ENCODE measurements around the gene CES2. TPM values are rescaled to one million over a fixed set of nuclear protein-coding genes. Genes with fewer than 3 reads are reported as not detected.

Gene CES2
- total RNA-seq, 1 experiment from 2014 or later = 35.4 TPM

DNA sequence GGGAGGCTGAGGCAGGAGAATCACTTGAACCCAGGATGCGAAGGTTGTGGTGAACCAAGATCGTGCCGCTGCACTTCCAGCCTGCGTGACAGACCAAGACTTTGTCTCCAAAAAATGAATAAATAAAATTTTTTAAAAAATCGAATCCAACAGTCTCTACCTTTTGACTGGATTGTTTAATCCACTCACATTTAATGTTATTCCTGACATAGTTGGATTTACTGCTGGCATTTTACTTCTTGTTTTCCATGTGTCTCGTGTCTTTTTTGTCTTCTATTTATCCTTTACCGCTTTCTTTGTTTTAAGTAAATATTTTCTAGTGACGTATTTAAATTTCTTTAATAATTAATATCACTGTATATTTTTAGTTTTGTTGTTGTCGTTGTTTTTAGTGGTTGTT, 47.7 kb downstream of the CES2 start:
- intact Hi-C loops (cut with micrococcal nuclease) = no loop called here
- Histone ChIP-seq H3K79me2 (ENCODE audit: insufficient read depth, low read length) (no peaks in the 10 kb centered on the region), H3K9me3 (ENCODE audit: control insufficient read depth in 1 of 2, insufficient read depth in 1 of 2, low read depth in 1 of 2, low read length in 2 of 2) (no peaks in the 10 kb centered on the region), H3K27ac (ENCODE audit: low read depth, low read length) (no peak overlapping the region), H3K27me3 (ENCODE audit: insufficient read depth, low read length) (no peaks in the 10 kb centered on the region), H3K36me3 (ENCODE audit: control insufficient read depth in 1 of 2, insufficient read depth in 2 of 2, low read length in 2 of 2) (no peaks in the 10 kb centered on the region), H3K9me2 (ENCODE audit: insufficient read depth) (no peaks in the 10 kb centered on the region), H3K4me2 (ENCODE audit: low read length) (no peak overlapping the region), H3K4me3 (replicated peaks in 1 of 2; ENCODE audit: low read depth in 1 of 2, low read length in 2 of 2) (no peak overlapping the region), H4K20me1 (ENCODE audit: insufficient read depth) (no peaks in the 10 kb centered on the region), H2AFZ (ENCODE audit: low read depth, low read length, poor library complexity, severe bottlenecking) (no peak overlapping the region), H3K9ac (ENCODE audit: low read length) (no peak overlapping the region), H3K4me1 (ENCODE audit: control insufficient read depth in 1 of 2, insufficient read depth in 2 of 2, low read length in 2 of 2) (peaks cover 6 to 16% of the 10 kb centered on the region in 2 experiments; a peak in 3 of 4 replicates)
- BruUV-seq (replicated peaks) = no TSS peak
- TF ChIP-seq SIN3A (IDR thresholded peaks at IDR 0.05; ENCODE audit: low read depth) = no peak
- TF ChIP-seq CEBPB (IDR thresholded peaks at IDR 0.05; ENCODE audit: low read depth) = no peak
- TF ChIP-seq FOSL1 (IDR thresholded peaks at IDR 0.05; ENCODE audit: low read depth) = no peak
- TF ChIP-seq, protein P1, sequence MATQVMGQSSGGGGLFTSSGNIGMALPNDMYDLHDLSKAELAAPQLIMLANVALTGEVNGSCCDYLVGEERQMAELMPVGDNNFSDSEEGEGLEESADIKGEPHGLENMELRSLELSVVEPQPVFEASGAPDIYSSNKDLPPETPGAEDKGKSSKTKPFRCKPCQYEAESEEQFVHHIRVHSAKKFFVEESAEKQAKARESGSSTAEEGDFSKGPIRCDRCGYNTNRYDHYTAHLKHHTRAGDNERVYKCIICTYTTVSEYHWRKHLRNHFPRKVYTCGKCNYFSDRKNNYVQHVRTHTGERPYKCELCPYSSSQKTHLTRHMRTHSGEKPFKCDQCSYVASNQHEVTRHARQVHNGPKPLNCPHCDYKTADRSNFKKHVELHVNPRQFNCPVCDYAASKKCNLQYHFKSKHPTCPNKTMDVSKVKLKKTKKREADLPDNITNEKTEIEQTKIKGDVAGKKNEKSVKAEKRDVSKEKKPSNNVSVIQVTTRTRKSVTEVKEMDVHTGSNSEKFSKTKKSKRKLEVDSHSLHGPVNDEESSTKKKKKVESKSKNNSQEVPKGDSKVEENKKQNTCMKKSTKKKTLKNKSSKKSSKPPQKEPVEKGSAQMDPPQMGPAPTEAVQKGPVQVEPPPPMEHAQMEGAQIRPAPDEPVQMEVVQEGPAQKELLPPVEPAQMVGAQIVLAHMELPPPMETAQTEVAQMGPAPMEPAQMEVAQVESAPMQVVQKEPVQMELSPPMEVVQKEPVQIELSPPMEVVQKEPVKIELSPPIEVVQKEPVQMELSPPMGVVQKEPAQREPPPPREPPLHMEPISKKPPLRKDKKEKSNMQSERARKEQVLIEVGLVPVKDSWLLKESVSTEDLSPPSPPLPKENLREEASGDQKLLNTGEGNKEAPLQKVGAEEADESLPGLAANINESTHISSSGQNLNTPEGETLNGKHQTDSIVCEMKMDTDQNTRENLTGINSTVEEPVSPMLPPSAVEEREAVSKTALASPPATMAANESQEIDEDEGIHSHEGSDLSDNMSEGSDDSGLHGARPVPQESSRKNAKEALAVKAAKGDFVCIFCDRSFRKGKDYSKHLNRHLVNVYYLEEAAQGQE (IDR thresholded peaks at IDR 0.05; ENCODE audit: low read depth) = no peak
- TF ChIP-seq EZH2 (IDR thresholded peaks at IDR 0.05) = no peak
- no peak for TF ChIP-seq CBX3 (IDR thresholded peaks at IDR 0.05; ENCODE audit: low read depth)
- TF ChIP-seq, protein P2, sequence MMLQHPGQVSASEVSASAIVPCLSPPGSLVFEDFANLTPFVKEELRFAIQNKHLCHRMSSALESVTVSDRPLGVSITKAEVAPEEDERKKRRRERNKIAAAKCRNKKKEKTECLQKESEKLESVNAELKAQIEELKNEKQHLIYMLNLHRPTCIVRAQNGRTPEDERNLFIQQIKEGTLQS (IDR thresholded peaks at IDR 0.05) = no peak
- TF ChIP-seq ELF1 (IDR thresholded peaks at IDR 0.05; ENCODE audit: borderline replicate concordance, low read depth) = no peak
- no peak for TF ChIP-seq SP1 (IDR thresholded peaks at IDR 0.05; ENCODE audit: low read depth)
- TF ChIP-seq POLR2A (IDR thresholded peaks at IDR 0.05; ENCODE audit: borderline replicate concordance, extremely low read depth, insufficient read depth, insufficient read length) = no peak
- TF ChIP-seq POLR2AphosphoS5 (IDR thresholded peaks at IDR 0.05; ENCODE audit: low read depth, low read length) = no peak
- no peak for TF ChIP-seq EGR1 (IDR thresholded peaks at IDR 0.05; ENCODE audit: low read depth)
- no peak for TF ChIP-seq TCF7L2 (IDR thresholded peaks at IDR 0.05; ENCODE audit: borderline replicate concordance, extremely low read depth, insufficient read depth, insufficient read length)
- ATAC-seq (no peak), DNase-seq (ENCODE audit: low read depth, low spot score) (no peak)
- ChIA-PET POLR2A (no interaction called here), RAD21 (ENCODE audit: low non-redundant PET in 1 of 2, low total read pairs in 2 of 2, uncharacterized antibody in 2 of 2, unreplicated experiment in 2 of 2) (no interaction called here), CTCF (no interaction called here)

Measured in HCT116 (cell line).